GM18499 (cell line): Measurements from ENCODE around the gene MAD1L1.
"Not testable (repeated sequence)": the region's sequence is repeated elsewhere in the genome, so short reads cannot be mapped to it uniquely, and the experiment has no call there.

Source experiments
- ATAC-seq: cut with Tn5 transposase; IDR thresholded peaks from one replicate; pipeline ENCODE4 v1.9.1; 2021; ENCODE audit warnings: moderate number of reproducible peaks; ENCODE audit not compliant: insufficient read depth, unreplicated experiment

MAD1L1 gene

GRCh38 chr7:1941464-1942242 lies 291.1 kb downstream of the MAD1L1 start:
- ATAC-seq: no peak

- no peak for ATAC-seq
Observed at GRCh38 chr7:1940863-1941262, 291.9 kb downstream of the MAD1L1 start.

GRCh38 chr7:1940402-1940786 lies 292.4 kb downstream of the MAD1L1 start:
- ATAC-seq: peak; percentile 58

- ATAC-seq: no peak
Observed at GRCh38 chr7:1939434-1940401, 293.0 kb downstream of the MAD1L1 start.

GRCh38 chr7:1938788-1939433 lies 293.8 kb downstream of the MAD1L1 start:
- no peak for ATAC-seq

GRCh38 chr7:1937252-1937605 lies 295.5 kb downstream of the MAD1L1 start:
- ATAC-seq: no peak

- ATAC-seq: no peak
Observed at GRCh38 chr7:1936531-1937251, 296.1 kb downstream of the MAD1L1 start.

- ATAC-seq: no peak
Observed at GRCh38 chr7:1936006-1936310, 296.8 kb downstream of the MAD1L1 start.

GRCh38 chr7:1935176-1936005 lies 297.4 kb downstream of the MAD1L1 start:
- ATAC-seq: no peak

- ATAC-seq: no peak
Observed at GRCh38 chr7:1934756-1935155, 298.0 kb downstream of the MAD1L1 start.

- ATAC-seq: no peak
Observed at GRCh38 chr7:1934017-1934416, 298.7 kb downstream of the MAD1L1 start.

GRCh38 chr7:1933066-1933750 lies 299.5 kb downstream of the MAD1L1 start:
- ATAC-seq: no peak

- no peak for ATAC-seq
Observed at GRCh38 chr7:1931951-1932270, 300.8 kb downstream of the MAD1L1 start.

- no peak for ATAC-seq
Observed at GRCh38 chr7:1931256-1931950, 301.3 kb downstream of the MAD1L1 start.

GRCh38 chr7:1930381-1931065 lies 302.2 kb downstream of the MAD1L1 start:
- no peak for ATAC-seq

- not testable (repeated sequence) for ATAC-seq
Observed at GRCh38 chr7:1929349-1929925, 303.3 kb downstream of the MAD1L1 start.

- ATAC-seq: no peak
Observed at GRCh38 chr7:1928645-1929348, 303.9 kb downstream of the MAD1L1 start.
